H1 (cell line): ENCODE measurements around the gene JUP. TPM values are rescaled to one million over a fixed set of nuclear protein-coding genes. Genes with fewer than 3 reads are reported as not detected.

ENCODE experiments used
- CTCF ChIA-PET: fragments of 300-600 bp; sonication (Branson Sonifier 250); formaldehyde crosslinking; loops from one replicate; lab custom pipeline; 2021; ENCODE audit not compliant: partially characterized antibody; lab: Charles Lee
- POLR2A ChIA-PET: fragments of 300-600 bp; sonication (Branson Sonifier 250); formaldehyde crosslinking; loops from one replicate; lab custom pipeline; 2021; ENCODE audit warnings: inconsistent platforms; ENCODE audit not compliant: partially characterized antibody; lab: Charles Lee
- DNase-seq, 2 experiments: peaks; one replicate each; pipeline versions ENCODE4 v3.0.0 to v3.0.0-alpha.2; 2010 to 2022; ENCODE audit warnings: low spot score in 2 of 2, low read depth in 1 of 2, mixed read lengths in 1 of 2
- FAIRE-seq: peaks from 2 replicates; lab custom pipeline; 2011; peaks lifted over from hg19 to GRCh38; lab: Jason Lieb, UNC
- H2AFZ ChIP-seq: 2 replicates; pipeline ENCODE4 v1.8.1; 2012; ENCODE audit warnings: low read length, inconsistent platforms
- H2AK5ac ChIP-seq: 2 replicates; pipeline ENCODE4 v1.6.1; 2013; ENCODE audit warnings: low read depth, low read length
- H2BK120ac ChIP-seq: replicated peaks from 2 replicates; pipeline ENCODE3; 2013; ENCODE audit warnings: low read depth, low read length, inconsistent platforms
- H2BK12ac ChIP-seq: 2 replicates; pipeline ENCODE4 v1.6.1; 2013; ENCODE audit warnings: low read depth, low read length
- H2BK15ac ChIP-seq: 2 replicates; pipeline ENCODE4 v1.6.1; 2013; ENCODE audit warnings: low read length
- H2BK20ac ChIP-seq: 2 replicates; pipeline ENCODE4 v1.6.1; 2013; ENCODE audit warnings: low read length
- H2BK5ac ChIP-seq: 2 replicates; pipeline ENCODE4 v1.6.1; 2013; ENCODE audit warnings: low read depth, low read length
- H3K14ac ChIP-seq: 2 replicates; pipeline ENCODE4 v1.6.1; 2013; ENCODE audit warnings: inconsistent platforms; ENCODE audit not compliant: insufficient read length
- H3K18ac ChIP-seq: 2 replicates; pipeline ENCODE4 v1.6.1; 2013; ENCODE audit warnings: low read length; ENCODE audit errors: extremely low read depth
- H3K23ac ChIP-seq: 2 replicates; pipeline ENCODE4 v1.6.1; 2013; ENCODE audit warnings: inconsistent platforms; ENCODE audit not compliant: insufficient read length
- H3K23me2 ChIP-seq: 2 replicates; pipeline ENCODE4 v1.6.1; 2013; ENCODE audit warnings: low read depth, low read length
- H3K27ac ChIP-seq: 2 replicates; pipeline ENCODE4 v1.6.1; 2011; ENCODE audit warnings: low read depth, low read length, inconsistent platforms
- H3K27me3 ChIP-seq, 4 experiments: replicated peaks in 1 of 4; 1 replicate in 1 of 4; 2 replicates in 3 of 4; pipeline versions ENCODE4 v1.6.1 to v1.8.1; 2011 to 2013; ENCODE audit warnings: low read length in 3 of 4, mild to moderate bottlenecking in 3 of 4, inconsistent platforms in 2 of 4, mixed read lengths in 2 of 4, moderate library complexity in 1 of 4; ENCODE audit not compliant: control insufficient read depth in 3 of 4, insufficient read depth in 3 of 4; ENCODE audit errors: extremely low read depth in 1 of 4
- H3K36me3 ChIP-seq, 4 experiments: 2 replicates each; pipeline versions ENCODE4 v1.6.1 to v1.8.1; 2011 to 2013; ENCODE audit warnings: mild to moderate bottlenecking in 4 of 4, low read length in 3 of 4, moderate library complexity in 2 of 4, control low read depth in 1 of 4, inconsistent platforms in 1 of 4; ENCODE audit not compliant: insufficient read depth in 4 of 4, control insufficient read depth in 2 of 4
- H3K4ac ChIP-seq: replicated peaks from 2 replicates; pipeline ENCODE3; 2013; ENCODE audit warnings: low read length, low read depth, mixed read lengths, inconsistent platforms; ENCODE audit not compliant: insufficient read length
- H3K4me1 ChIP-seq, 4 experiments: replicated peaks in 1 of 4; 1 replicate in 1 of 4; 2 replicates in 3 of 4; pipeline versions ENCODE4 v1.6.1 to v1.8.1; 2011 to 2013; ENCODE audit warnings: low read length in 3 of 4, inconsistent platforms in 2 of 4, mixed read lengths in 1 of 4; ENCODE audit not compliant: insufficient read depth in 4 of 4, control insufficient read depth in 3 of 4
- H3K4me2 ChIP-seq, 2 experiments: 2 replicates each; pipeline versions ENCODE4 v1.6.1 to v1.8.1; 2011 to 2013; ENCODE audit warnings: low read depth in 2 of 2, low read length in 2 of 2, control low read depth in 1 of 2, inconsistent platforms in 1 of 2, mild to moderate bottlenecking in 1 of 2; ENCODE audit not compliant: insufficient read depth in 1 of 2
- H3K4me3 ChIP-seq, 4 experiments: fragments of 200-600, 300-600 bp in 1 of 4; sonication (generic), shearing (Covaris generic), sonication (Bioruptor Twin) in 1 of 4; 2 replicates each; pipeline versions ENCODE4 v1.5.1 to v1.8.1; 2011 to 2016; ENCODE audit warnings: low read length in 4 of 4, low read depth in 3 of 4, control low read depth in 2 of 4, inconsistent platforms in 2 of 4, mild to moderate bottlenecking in 2 of 4, mixed read lengths in 1 of 4, moderate library complexity in 1 of 4; ENCODE audit not compliant: insufficient read depth in 2 of 4; ENCODE audit errors: extremely low read depth in 1 of 4
- H3K56ac ChIP-seq: replicated peaks from 2 replicates; pipeline ENCODE3; 2013; ENCODE audit warnings: low read depth, mild to moderate bottlenecking, mixed read lengths, low read length, inconsistent platforms; ENCODE audit not compliant: insufficient read length
- H3K79me1 ChIP-seq: 2 replicates; pipeline ENCODE4 v1.6.1; 2013; ENCODE audit warnings: low read depth, low read length, control low read depth
- H3K79me2 ChIP-seq, 2 experiments: 2 replicates each; pipeline versions ENCODE4 v1.6.1 to v1.8.1; 2012 to 2013; ENCODE audit warnings: low read length in 2 of 2, mild to moderate bottlenecking in 2 of 2, inconsistent platforms in 1 of 2; ENCODE audit not compliant: insufficient read depth in 2 of 2, control insufficient read depth in 1 of 2
- H3K9ac ChIP-seq, 4 experiments: replicated peaks in 1 of 4; 1 replicate in 1 of 4; 2 replicates in 3 of 4; pipeline versions ENCODE4 v1.6.1 to v1.8.1; 2011 to 2013; ENCODE audit warnings: low read depth in 3 of 4, low read length in 3 of 4, control low read depth in 2 of 4, mild to moderate bottlenecking in 2 of 4, moderate library complexity in 2 of 4, inconsistent platforms in 1 of 4; ENCODE audit errors: extremely low read depth in 1 of 4
- H3K9me3 ChIP-seq, 2 experiments: 2 replicates each; pipeline versions ENCODE4 v1.6.1 to v1.8.1; 2012 to 2013; ENCODE audit warnings: mild to moderate bottlenecking in 2 of 2, moderate library complexity in 2 of 2, control low read depth in 1 of 2, inconsistent platforms in 1 of 2, low read depth in 1 of 2, low read length in 1 of 2, mixed read lengths in 1 of 2; ENCODE audit not compliant: insufficient read depth in 2 of 2
- H4K20me1 ChIP-seq, 2 experiments: replicated peaks in 1 of 2; 2 replicates each; pipeline versions ENCODE3 to v1.8.1; 2011 to 2013; ENCODE audit warnings: inconsistent platforms in 2 of 2, low read length in 2 of 2, mild to moderate bottlenecking in 1 of 2; ENCODE audit not compliant: insufficient read depth in 2 of 2, control insufficient read depth in 1 of 2
- H4K5ac ChIP-seq: 2 replicates; pipeline ENCODE4 v1.6.1; 2013; ENCODE audit warnings: low read length, low read depth, mixed read lengths, inconsistent platforms; ENCODE audit not compliant: insufficient read length
- H4K8ac ChIP-seq: 2 replicates; pipeline ENCODE4 v1.8.0; 2013; ENCODE audit warnings: mild to moderate bottlenecking, moderate library complexity, low read length, inconsistent platforms; ENCODE audit not compliant: insufficient read depth; ENCODE audit errors: extremely low read depth
- H4K91ac ChIP-seq: replicated peaks from 2 replicates; pipeline ENCODE3; 2013; ENCODE audit warnings: low read length, mixed read lengths, inconsistent platforms; ENCODE audit not compliant: insufficient read length
- CHD1 ChIP-seq: IDR thresholded peaks from 2 replicates; pipeline ENCODE4 v1.6.1; 2012; ENCODE audit warnings: low read depth, low read length, improper control_type of control experiment
- EP300 ChIP-seq, 2 experiments: IDR thresholded peaks; 1 replicate in 1 of 2; 2 replicates in 1 of 2; pipeline ENCODE4 v1.6.1; 2011 to 2012; ENCODE audit warnings: low read depth in 2 of 2, low read length in 2 of 2, mild to moderate bottlenecking in 2 of 2, borderline replicate concordance in 1 of 2, inconsistent platforms in 1 of 2, moderate library complexity in 1 of 2
- FOSL1 ChIP-seq: IDR thresholded peaks from 2 replicates; pipeline ENCODE4 v1.6.1; 2011; ENCODE audit warnings: mild to moderate bottlenecking, low read depth, low read length, moderate library complexity; ENCODE audit not compliant: insufficient read depth
- KDM4A ChIP-seq: IDR thresholded peaks from one replicate; pipeline ENCODE4 v1.7.1; 2012; ENCODE audit warnings: low read depth, mild to moderate bottlenecking, moderate library complexity, low read length, inconsistent platforms; ENCODE audit not compliant: severe bottlenecking
- RBBP5 ChIP-seq: IDR thresholded peaks from 2 replicates; pipeline ENCODE4 v1.7.1; 2012; ENCODE audit warnings: low read depth, mild to moderate bottlenecking, inconsistent platforms, low read length, moderate library complexity, borderline replicate concordance
- SAP30 ChIP-seq: fragments of 300-600 bp; sonication (generic); IDR thresholded peaks from 2 replicates; pipeline ENCODE4 v1.7.1; 2012; ENCODE audit warnings: low read length, moderate library complexity, mild to moderate bottlenecking, inconsistent platforms; ENCODE audit not compliant: insufficient read depth, insufficient replicate concordance
- SP1 ChIP-seq: IDR thresholded peaks from 2 replicates; pipeline ENCODE4 v1.6.1; 2011; ENCODE audit warnings: low read depth, low read length
- SP2 ChIP-seq: IDR thresholded peaks from 2 replicates; pipeline ENCODE4 v1.6.1; 2012; ENCODE audit warnings: mild to moderate bottlenecking, low read length, inconsistent platforms
- TCF12 ChIP-seq: IDR thresholded peaks from 2 replicates; pipeline ENCODE4 v1.6.1; 2011; ENCODE audit warnings: low read depth, mild to moderate bottlenecking, low read length
- YY1 ChIP-seq: IDR thresholded peaks from 2 replicates; pipeline ENCODE4 v1.6.1; 2011; ENCODE audit warnings: low read depth, mild to moderate bottlenecking, low read length
- WGBS, 2 experiments: shearing (Covaris generic) in 1 of 2; methylation state at CpG; one replicate each; pipeline versions ENCODE4 v1.1.6 to v1.1.7; 2013 to 2015; ENCODE audit warnings: low lambda C conversion rate in 2 of 2, mixed read lengths in 2 of 2, inconsistent platforms in 1 of 2, low coverage in 1 of 2, missing lambda C conversion rate in 1 of 2; ENCODE audit not compliant: insufficient replicate concordance in 2 of 2, insufficient coverage in 1 of 2, insufficient read length in 1 of 2; ENCODE audit errors: extremely low coverage in 1 of 2, missing lambda C conversion rate in 1 of 2; 5-methylcytosine and 5-hydroxymethylcytosine counted together
- polyA plus RNA-seq, 7 experiments: library from polyadenylated mRNA; depleted of rRNA in 3 of 7; stranded (reverse) in 5 of 7; unstranded in 2 of 7; fragments of >200 nt in 5 of 7; fragments of 200-250 nt in 2 of 7; gene quantifications; 1 replicate in 5 of 7; 2 replicates in 1 of 7; 4 replicates in 1 of 7; pipeline versions ENCODE4 v1.2.1 to v1.2.3, GENCODE V29; 2011 to 2013; ENCODE audit warnings: missing spikeins in 2 of 7, mixed read lengths in 2 of 7
- total RNA-seq: library from RNA; stranded (reverse); fragmentation: NEBNext Ultra II Directional; extraction: Animal tissue kit (Norgen Biotek cat#: 25700); gene quantifications from 2 replicates; pipeline ENCODE4 v1.2.1, GENCODE V29; 2021
- TF ChIP-seq, protein P1 (sequence below): IDR thresholded peaks from 2 replicates; pipeline ENCODE4 v1.6.1; 2012; ENCODE audit warnings: inconsistent platforms

Gene JUP
- total and polyA plus RNA-seq, 2 of the 8 experiments (the other 6 are each of a cell fraction or from before 2014, with no cell fraction given), result 62.8 to 102 TPM

DNA sequence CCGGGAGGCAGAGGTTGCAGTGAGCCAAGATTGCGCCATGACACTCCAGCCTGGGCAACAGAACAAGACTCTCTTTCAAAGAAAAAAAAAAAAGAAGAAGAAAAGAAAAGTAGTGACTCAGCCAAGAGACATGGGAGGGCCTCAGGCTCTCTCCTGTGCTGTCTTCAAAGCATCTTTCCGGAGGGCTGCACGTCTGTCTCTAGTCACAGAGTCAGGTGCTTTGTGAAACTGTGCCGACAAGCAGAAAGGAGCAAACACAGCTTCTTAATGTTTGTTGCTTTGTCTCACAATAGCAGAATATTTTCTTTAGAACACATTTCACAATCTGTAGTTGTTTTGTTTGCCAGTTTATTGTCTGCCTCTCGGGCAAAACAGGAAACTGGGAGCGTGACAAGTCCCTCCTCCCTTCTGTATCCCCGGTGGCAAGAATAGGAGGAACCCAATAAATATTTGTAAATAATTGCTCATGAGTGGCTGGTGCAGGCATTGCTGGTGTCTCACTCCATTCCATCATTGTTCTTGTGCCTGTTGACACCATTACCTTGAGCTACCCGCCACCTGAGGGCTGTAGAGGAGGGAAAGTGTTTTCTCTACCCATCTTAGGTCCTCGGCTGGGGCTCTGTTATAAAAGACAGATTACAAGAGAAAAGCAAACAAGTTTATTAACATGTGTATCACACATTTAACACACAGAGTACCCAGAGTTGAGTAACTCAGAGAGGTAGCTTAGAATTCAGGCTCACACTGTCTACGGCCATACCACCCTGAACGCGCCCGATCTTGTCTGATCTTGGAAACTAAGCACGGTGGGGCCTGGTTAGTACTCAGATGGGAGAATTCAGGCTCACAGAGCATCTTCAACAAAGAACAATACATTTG lies 68.9 kb downstream of the JUP start:
- H3K9ac ChIP-seq, result no peak overlapping the region
- H2AK5ac ChIP-seq, result no peak overlapping the region
- no peaks in the 10 kb centered on the region for H3K79me1 ChIP-seq
- H3K4me3 ChIP-seq, result no peak overlapping the region
- H3K27ac ChIP-seq, result no peak overlapping the region
- no peak overlapping the region for H2BK20ac ChIP-seq
- H3K4ac ChIP-seq, result no peak overlapping the region
- peaks cover 0 to 8% (median 3%) of the 10 kb centered on the region in 4 experiments; a peak in 5 of 7 replicates for H3K27me3 ChIP-seq
- H4K8ac ChIP-seq, result no peak overlapping the region
- H4K20me1 ChIP-seq, result peaks cover 0 to under 1% of the 10 kb centered on the region in 2 experiments
- no peak overlapping the region for H4K5ac ChIP-seq
- ChIA-PET CTCF (interaction anchor here (0.6 to 3.6 kb wide), 5 partner anchors 9 to 1943 kb away, joined by 4 to 20 read pairs (median 4); partner anchors contain the start of gene JUP), POLR2A (interaction anchor here (1.0 to 22.1 kb wide), 4 partner anchors 10 to 25 kb away, joined by 4 to 378 read pairs (median 11); partner anchors contain the start of genes EIF1 and HAP1)
- no peaks in the 10 kb centered on the region for H3K36me3 ChIP-seq
- peaks cover 0 to 2% (median 0%) of the 10 kb centered on the region in 4 experiments; a peak in 2 of 7 replicates for H3K4me1 ChIP-seq
- H3K23me2 ChIP-seq, result no peaks in the 10 kb centered on the region
- H3K23ac ChIP-seq, result no peak overlapping the region
- no peak overlapping the region for H3K56ac ChIP-seq
- H2BK12ac ChIP-seq, result no peak overlapping the region
- H2BK15ac ChIP-seq, result no peak overlapping the region
- no peak overlapping the region for H3K18ac ChIP-seq
- no peak overlapping the region for H2BK120ac ChIP-seq
- DNase-seq (no peak), FAIRE-seq (no peak)
- no peak overlapping the region for H2BK5ac ChIP-seq
- H3K9me3 ChIP-seq, result no peaks in the 10 kb centered on the region
- H2AFZ ChIP-seq, result no peak overlapping the region
- H3K79me2 ChIP-seq, result no peaks in the 10 kb centered on the region
- 91% methylated on average over 14 of the region's 15 CpGs; no CpG with 5 or more reads in 1 of the 2 experiments for WGBS, 2 experiments
- no peak overlapping the region for H3K14ac ChIP-seq
- H3K4me2 ChIP-seq, result no peak overlapping the region
- H4K91ac ChIP-seq, result no peak overlapping the region
- TF ChIP-seq SAP30 (no peak), TCF12 (no peak), SP2 (no peak), FOSL1 (no peak), RBBP5 (no peak), CHD1 (no peak), SP1 (no peak), YY1 (no peak), EP300 (IDR thresholded peaks at IDR 0.05; ENCODE audit: borderline replicate concordance in 1 of 2, low read depth in 2 of 2, low read length in 2 of 2) (no peak), KDM4A (no peak)
- TF ChIP-seq, protein P1, sequence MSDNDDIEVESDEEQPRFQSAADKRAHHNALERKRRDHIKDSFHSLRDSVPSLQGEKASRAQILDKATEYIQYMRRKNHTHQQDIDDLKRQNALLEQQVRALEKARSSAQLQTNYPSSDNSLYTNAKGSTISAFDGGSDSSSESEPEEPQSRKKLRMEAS, result no peak
